ENCODE measurements around the gene EDRF1. TPM values are rescaled to one million over a fixed set of nuclear protein-coding genes. Genes with fewer than 3 reads are reported as not detected.

Gene EDRF1
- total and polyA plus RNA-seq, 2 of the 8 experiments (the other 6 are each of a cell fraction or from before 2014, with no cell fraction given): 19.9 to 37.8 TPM

- no peak for FAIRE-seq
- Histone ChIP-seq H4K20me1 (replicated peaks in 1 of 2; ENCODE audit: control insufficient read depth in 1 of 2, insufficient read depth in 2 of 2, low read length in 2 of 2) (peaks cover 2 to 4% of the 10 kb centered on the region in 2 experiments), H2AK5ac (ENCODE audit: low read depth, low read length) (no peak overlapping the region), H3K36me3 (ENCODE audit: control insufficient read depth in 2 of 4, insufficient read depth in 4 of 4, low read length in 3 of 4) (peaks cover 0 to 27% (median 4%) of the 10 kb centered on the region in 4 experiments; a peak in 6 of 8 replicates), H3K4ac (replicated peaks; ENCODE audit: insufficient read length, low read depth, low read length) (no peak overlapping the region), H3K23ac (ENCODE audit: insufficient read length) (no peak overlapping the region), H2AFZ (ENCODE audit: low read length) (no peak overlapping the region), H3K27ac (ENCODE audit: low read depth, low read length) (no peak overlapping the region), H3K79me1 (ENCODE audit: low read depth, low read length) (no peaks in the 10 kb centered on the region), H3K27me3 (replicated peaks in 1 of 4; ENCODE audit: control insufficient read depth in 3 of 4, extremely low read depth in 1 of 4, insufficient read depth in 3 of 4, low read length in 3 of 4) (no peaks in the 10 kb centered on the region), H2BK5ac (ENCODE audit: low read depth, low read length) (no peak overlapping the region), H4K5ac (ENCODE audit: insufficient read length, low read depth, low read length) (no peak overlapping the region), H3K4me3 (ENCODE audit: extremely low read depth in 1 of 4, insufficient read depth in 2 of 4, low read depth in 3 of 4, low read length in 4 of 4) (no peak overlapping the region), H3K18ac (ENCODE audit: extremely low read depth, low read length) (no peak overlapping the region), H4K91ac (replicated peaks; ENCODE audit: insufficient read length, low read length) (no peak overlapping the region), H2BK15ac (ENCODE audit: low read length) (no peak overlapping the region), H3K9me3 (ENCODE audit: insufficient read depth in 2 of 2, low read depth in 1 of 2, low read length in 1 of 2) (no peaks in the 10 kb centered on the region), H3K4me2 (ENCODE audit: insufficient read depth in 1 of 2, low read depth in 2 of 2, low read length in 2 of 2) (no peak overlapping the region), H3K23me2 (ENCODE audit: low read depth, low read length) (no peaks in the 10 kb centered on the region), H3K9ac (replicated peaks in 1 of 4; ENCODE audit: extremely low read depth in 1 of 4, low read depth in 3 of 4, low read length in 3 of 4) (no peak overlapping the region), H2BK120ac (replicated peaks; ENCODE audit: low read depth, low read length) (no peak overlapping the region), H2BK12ac (ENCODE audit: low read depth, low read length) (no peak overlapping the region), H3K56ac (replicated peaks; ENCODE audit: insufficient read length, low read depth, low read length) (no peak overlapping the region), H2BK20ac (ENCODE audit: low read length) (no peak overlapping the region), H3K4me1 (replicated peaks in 1 of 4; ENCODE audit: control insufficient read depth in 3 of 4, insufficient read depth in 4 of 4, low read length in 3 of 4) (no peaks in the 10 kb centered on the region), H3K79me2 (ENCODE audit: control insufficient read depth in 1 of 2, insufficient read depth in 2 of 2, low read length in 2 of 2) (no peaks in the 10 kb centered on the region), H4K8ac (ENCODE audit: extremely low read depth, insufficient read depth, low read length) (no peak overlapping the region), H3K14ac (ENCODE audit: insufficient read length) (no peak overlapping the region)
- ChIA-PET POLR2A (ENCODE audit: partially characterized antibody) (no interaction called here), CTCF (ENCODE audit: partially characterized antibody) (no interaction called here)
- WGBS, 2 experiments (ENCODE audit: extremely low coverage in 1 of 2, insufficient coverage in 1 of 2, insufficient read length in 1 of 2, insufficient replicate concordance in 2 of 2, low coverage in 1 of 2, low lambda C conversion rate in 2 of 2, missing lambda C conversion rate in 1 of 2): 89% methylated on average over 5 of the region's 5 CpGs; no CpG with 5 or more reads in 1 of the 2 experiments
- no peak for DNase-seq (ENCODE audit: low read depth in 1 of 2, low spot score in 2 of 2)
- no peak for TF ChIP-seq CEBPB (IDR thresholded peaks at IDR 0.05; ENCODE audit: low read depth, low read length)
- no peak for TF ChIP-seq KDM4A (IDR thresholded peaks at IDR 0.05; ENCODE audit: low read depth, low read length, severe bottlenecking)
- no peak for TF ChIP-seq E2F6 (IDR thresholded peaks at IDR 0.05)
- TF ChIP-seq ZNF274 (IDR thresholded peaks at IDR 0.05; ENCODE audit: borderline replicate concordance, extremely low read depth, low read length): no peak
Observed at GRCh38 chr10:125797994-125798662, 78.6 kb downstream of the EDRF1 start.
